ENCODE measurements around the gene PSMG3.

Gene PSMG3

GRCh38 chr7:1567896-1568510 is 1.8 kb downstream of the PSMG3 start:
- Histone ChIP-seq H2AFZ (ENCODE audit: low read depth) (no peak overlapping the region), H3K9ac (no peak overlapping the region), H3K27me3 (ENCODE audit: insufficient read depth, low read depth) (no peaks in the 10 kb centered on the region), H3K36me3 (ENCODE audit: insufficient read depth) (no peaks in the 10 kb centered on the region), H3K4me2 (no peak overlapping the region), H4K20me1 (ENCODE audit: insufficient read depth) (no peaks in the 10 kb centered on the region), H3K4me3 (IDR thresholded peaks at IDR 0.05; ENCODE audit: insufficient read depth, low read depth, low read length) (no peak overlapping the region), H3K27ac (no peak overlapping the region), H3K4me1 (ENCODE audit: low read depth, poor library complexity, severe bottlenecking) (peaks cover 15% of the 10 kb centered on the region), H3K79me2 (ENCODE audit: insufficient read depth, low read depth) (0 out of 2 replicates have a peak, but pooled peaks cover 6% of the 10 kb centered on the region)
- no peak for TF ChIP-seq CTCF (conservative IDR thresholded peaks at IDR 0.05; ENCODE audit: low read depth, low read length)

GRCh38 chr7:1567049-1567771 is 2.6 kb downstream of the PSMG3 start:
- H2AFZ ChIP-seq (ENCODE audit: low read depth), result no peak overlapping the region
- H3K9ac ChIP-seq, result no peak overlapping the region
- H3K27ac ChIP-seq, result no peak overlapping the region
- no peak overlapping the region for H3K4me2 ChIP-seq
- TF ChIP-seq CTCF (conservative IDR thresholded peaks at IDR 0.05; ENCODE audit: low read depth, low read length), result no peak
- peaks cover 15% of the 10 kb centered on the region for H3K4me1 ChIP-seq (ENCODE audit: low read depth, poor library complexity, severe bottlenecking)
- H3K79me2 ChIP-seq (ENCODE audit: insufficient read depth, low read depth), result 0 out of 2 replicates have a peak, but pooled peaks cover 6% of the 10 kb centered on the region
- no peak overlapping the region for H3K4me3 ChIP-seq (IDR thresholded peaks at IDR 0.05; ENCODE audit: insufficient read depth, low read depth, low read length)
- no peaks in the 10 kb centered on the region for H4K20me1 ChIP-seq (ENCODE audit: insufficient read depth)
- no peaks in the 10 kb centered on the region; the same call in 1 of the 2 replicates for H3K27me3 ChIP-seq (ENCODE audit: insufficient read depth, low read depth)
- H3K36me3 ChIP-seq (ENCODE audit: insufficient read depth), result no peaks in the 10 kb centered on the region

- Histone ChIP-seq H3K9ac (no peak overlapping the region), H3K79me2 (ENCODE audit: insufficient read depth, low read depth) (0 out of 2 replicates have a peak, but pooled peaks cover 6% of the 10 kb centered on the region), H3K4me3 (IDR thresholded peaks at IDR 0.05; ENCODE audit: insufficient read depth, low read depth, low read length) (no peak overlapping the region), H3K4me1 (ENCODE audit: low read depth, poor library complexity, severe bottlenecking) (peaks cover 15% of the 10 kb centered on the region), H4K20me1 (ENCODE audit: insufficient read depth) (no peaks in the 10 kb centered on the region), H2AFZ (ENCODE audit: low read depth) (no peak overlapping the region), H3K27ac (no peak overlapping the region), H3K27me3 (ENCODE audit: insufficient read depth, low read depth) (peaks cover 3% of the 10 kb centered on the region; the same call in 1 of the 2 replicates), H3K4me2 (no peak overlapping the region), H3K36me3 (ENCODE audit: insufficient read depth) (no peaks in the 10 kb centered on the region)
- TF ChIP-seq CTCF (conservative IDR thresholded peaks at IDR 0.05; ENCODE audit: low read depth, low read length), result no peak
Observed at GRCh38 chr7:1566687-1567048, 3.2 kb downstream of the PSMG3 start.

GRCh38 chr7:1564603-1565022 is 5.2 kb downstream of the PSMG3 start:
- no peak overlapping the region for H3K4me2 ChIP-seq
- no peak overlapping the region for H3K27ac ChIP-seq
- H3K79me2 ChIP-seq (ENCODE audit: insufficient read depth, low read depth), result no peaks in the 10 kb centered on the region
- no peak for TF ChIP-seq CTCF (conservative IDR thresholded peaks at IDR 0.05; ENCODE audit: low read depth, low read length)
- no peak overlapping the region for H3K9ac ChIP-seq
- H2AFZ ChIP-seq (ENCODE audit: low read depth), result no peak overlapping the region
- H3K36me3 ChIP-seq (ENCODE audit: insufficient read depth), result no peaks in the 10 kb centered on the region
- peaks cover 9% of the 10 kb centered on the region for H3K4me1 ChIP-seq (ENCODE audit: low read depth, poor library complexity, severe bottlenecking)
- no peak overlapping the region for H3K4me3 ChIP-seq (IDR thresholded peaks at IDR 0.05; ENCODE audit: insufficient read depth, low read depth, low read length)
- no peaks in the 10 kb centered on the region for H4K20me1 ChIP-seq (ENCODE audit: insufficient read depth)
- H3K27me3 ChIP-seq (ENCODE audit: insufficient read depth, low read depth), result peaks cover 13% of the 10 kb centered on the region; the same call in 1 of the 2 replicates
